Neutrophil (primary cell): ENCODE results near the gene SECTM1.
"Not testable (repeated sequence)": the region's sequence is repeated elsewhere in the genome, so short reads cannot be mapped to it uniquely, and the experiment has no call there.

ENCODE experiments used
- H3K27ac ChIP-seq: fragments of 200-600 bp; sonication (generic); 2 replicates; pipeline ENCODE4 v1.5.1; 2016; ENCODE audit warnings: mild to moderate bottlenecking, moderate library complexity
- H3K27me3 ChIP-seq: fragments of 200-600 bp; sonication (generic); 2 replicates; pipeline ENCODE4 v1.6.0; 2016; ENCODE audit warnings: mild to moderate bottlenecking
- H3K36me3 ChIP-seq: fragments of 200-600 bp; sonication (generic); 2 replicates; pipeline ENCODE4 v1.5.1; 2017
- H3K4me1 ChIP-seq, 2 experiments: fragments of 200-600 bp in 1 of 2; sonication (generic) in 1 of 2; 1 replicate in 1 of 2; 2 replicates in 1 of 2; pipeline versions ENCODE4 v1.5.1 to v1.6.1; 2013 to 2016; ENCODE audit warnings: low read depth in 1 of 2, low read length in 1 of 2, mild to moderate bottlenecking in 1 of 2, moderate library complexity in 1 of 2; ENCODE audit not compliant: control insufficient read depth in 1 of 2, insufficient read depth in 1 of 2
- H3K4me3 ChIP-seq, 2 experiments: fragments of 200-600 bp in 1 of 2; sonication (generic) in 1 of 2; 1 replicate in 1 of 2; 2 replicates in 1 of 2; pipeline ENCODE4 v1.5.1; 2013 to 2016; ENCODE audit warnings: low read depth in 1 of 2, low read length in 1 of 2, mild to moderate bottlenecking in 1 of 2, moderate library complexity in 1 of 2
- H3K9me3 ChIP-seq: fragments of 200-600 bp; sonication (generic); 2 replicates; pipeline ENCODE4 v1.5.1; 2016
- TF ChIP-seq, protein P1 (sequence below): fragments of 200-600 bp; sonication (generic); IDR thresholded peaks from 2 replicates; pipeline ENCODE4 v1.5.1; 2016; ENCODE audit warnings: antibody characterized with exemption

The SECTM1 gene

GRCh38 chr17:82377924-82378740 lies 44.6 kb upstream of the SECTM1 start:
- peaks cover 91% of the 10 kb centered on the region for H3K27me3 ChIP-seq

DNA sequence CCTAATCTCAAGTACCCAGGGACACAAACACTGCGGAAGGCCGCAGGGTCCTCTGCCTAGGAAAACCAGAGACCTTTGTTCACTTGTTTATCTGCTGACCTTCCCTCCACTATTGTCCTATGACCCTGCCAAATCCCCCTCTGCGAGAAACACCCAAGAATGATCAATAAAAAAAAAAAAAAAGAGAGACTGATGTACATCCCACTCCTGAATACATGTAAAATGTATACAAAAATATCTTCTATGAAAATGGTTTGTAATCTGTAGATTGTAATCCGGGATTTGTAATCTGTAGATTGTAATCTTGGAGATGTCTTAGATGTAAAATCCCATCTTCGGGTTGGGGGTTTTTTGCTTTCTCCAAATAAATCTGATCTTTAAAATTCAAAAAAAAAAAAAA lies 43.7 kb upstream of the SECTM1 start:
- not testable (repeated sequence) for H3K4me1 ChIP-seq, H3K9me3 ChIP-seq, H3K4me3 ChIP-seq, H3K27ac ChIP-seq, H3K36me3 ChIP-seq
- peaks cover 91% of the 10 kb centered on the region for H3K27me3 ChIP-seq

More at GRCh38 chr17:82377924-82378740, 44.6 kb upstream of the SECTM1 start:
- Histone ChIP-seq H3K27ac (no peak overlapping the region), H3K4me3 (no peak overlapping the region), H3K9me3 (no peaks in the 10 kb centered on the region), H3K4me1 (peaks cover 2 to 5% of the 10 kb centered on the region in 2 experiments), H3K36me3 (no peaks in the 10 kb centered on the region)
- TF ChIP-seq, protein P1, sequence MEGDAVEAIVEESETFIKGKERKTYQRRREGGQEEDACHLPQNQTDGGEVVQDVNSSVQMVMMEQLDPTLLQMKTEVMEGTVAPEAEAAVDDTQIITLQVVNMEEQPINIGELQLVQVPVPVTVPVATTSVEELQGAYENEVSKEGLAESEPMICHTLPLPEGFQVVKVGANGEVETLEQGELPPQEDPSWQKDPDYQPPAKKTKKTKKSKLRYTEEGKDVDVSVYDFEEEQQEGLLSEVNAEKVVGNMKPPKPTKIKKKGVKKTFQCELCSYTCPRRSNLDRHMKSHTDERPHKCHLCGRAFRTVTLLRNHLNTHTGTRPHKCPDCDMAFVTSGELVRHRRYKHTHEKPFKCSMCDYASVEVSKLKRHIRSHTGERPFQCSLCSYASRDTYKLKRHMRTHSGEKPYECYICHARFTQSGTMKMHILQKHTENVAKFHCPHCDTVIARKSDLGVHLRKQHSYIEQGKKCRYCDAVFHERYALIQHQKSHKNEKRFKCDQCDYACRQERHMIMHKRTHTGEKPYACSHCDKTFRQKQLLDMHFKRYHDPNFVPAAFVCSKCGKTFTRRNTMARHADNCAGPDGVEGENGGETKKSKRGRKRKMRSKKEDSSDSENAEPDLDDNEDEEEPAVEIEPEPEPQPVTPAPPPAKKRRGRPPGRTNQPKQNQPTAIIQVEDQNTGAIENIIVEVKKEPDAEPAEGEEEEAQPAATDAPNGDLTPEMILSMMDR = no peak

DNA sequence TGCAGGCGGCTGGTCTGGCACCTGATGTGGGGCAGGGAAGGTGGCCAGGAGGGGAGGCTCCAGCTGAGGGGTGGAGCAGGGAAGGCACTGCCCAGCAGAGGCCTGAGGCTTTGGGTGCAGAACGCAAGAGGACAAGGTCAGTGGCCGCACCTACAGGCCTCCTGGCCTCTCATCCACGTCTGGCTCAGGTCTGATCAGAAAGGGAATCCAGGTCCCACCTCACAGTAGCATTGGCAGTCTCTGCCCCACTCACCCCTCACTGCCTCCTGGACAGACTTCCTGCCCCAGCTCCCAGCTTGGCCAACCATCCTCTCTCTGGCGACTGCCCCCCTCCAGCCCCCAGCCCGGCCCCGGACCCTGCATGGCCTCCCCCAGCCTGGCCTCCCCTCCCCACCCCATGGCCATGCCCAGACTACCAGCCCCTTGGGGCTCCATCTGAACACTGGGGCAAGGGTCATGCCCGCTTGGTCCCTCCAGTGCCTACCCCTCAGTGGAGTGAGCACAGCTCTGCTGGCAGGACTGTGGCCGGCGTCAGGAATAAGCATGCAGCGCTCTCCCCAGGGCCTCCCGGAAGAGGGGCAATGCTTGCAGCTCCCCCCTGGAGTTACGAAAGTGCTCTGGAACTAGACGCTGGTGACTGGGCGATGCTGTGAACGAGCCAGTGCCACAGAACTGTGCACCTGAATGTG lies 42.6 kb upstream of the SECTM1 start:
- H3K36me3 ChIP-seq = no peaks in the 10 kb centered on the region
- no peaks in the 10 kb centered on the region for H3K9me3 ChIP-seq
- no peak overlapping the region for H3K4me3 ChIP-seq
- TF ChIP-seq, protein P1 = no peak
- H3K27ac ChIP-seq = no peak overlapping the region
- H3K27me3 ChIP-seq = peaks cover 93% of the 10 kb centered on the region
- peaks cover 2 to 5% of the 10 kb centered on the region in 2 experiments for H3K4me1 ChIP-seq

GRCh38 chr17:82375359-82376041 lies 41.9 kb upstream of the SECTM1 start:
- TF ChIP-seq, protein P1 = no peak
- Histone ChIP-seq H3K9me3 (no peaks in the 10 kb centered on the region), H3K4me1 (peaks cover 4 to 7% of the 10 kb centered on the region in 2 experiments), H3K27me3 (peaks cover 93% of the 10 kb centered on the region), H3K4me3 (no peak overlapping the region), H3K27ac (no peak overlapping the region), H3K36me3 (no peaks in the 10 kb centered on the region)

DNA sequence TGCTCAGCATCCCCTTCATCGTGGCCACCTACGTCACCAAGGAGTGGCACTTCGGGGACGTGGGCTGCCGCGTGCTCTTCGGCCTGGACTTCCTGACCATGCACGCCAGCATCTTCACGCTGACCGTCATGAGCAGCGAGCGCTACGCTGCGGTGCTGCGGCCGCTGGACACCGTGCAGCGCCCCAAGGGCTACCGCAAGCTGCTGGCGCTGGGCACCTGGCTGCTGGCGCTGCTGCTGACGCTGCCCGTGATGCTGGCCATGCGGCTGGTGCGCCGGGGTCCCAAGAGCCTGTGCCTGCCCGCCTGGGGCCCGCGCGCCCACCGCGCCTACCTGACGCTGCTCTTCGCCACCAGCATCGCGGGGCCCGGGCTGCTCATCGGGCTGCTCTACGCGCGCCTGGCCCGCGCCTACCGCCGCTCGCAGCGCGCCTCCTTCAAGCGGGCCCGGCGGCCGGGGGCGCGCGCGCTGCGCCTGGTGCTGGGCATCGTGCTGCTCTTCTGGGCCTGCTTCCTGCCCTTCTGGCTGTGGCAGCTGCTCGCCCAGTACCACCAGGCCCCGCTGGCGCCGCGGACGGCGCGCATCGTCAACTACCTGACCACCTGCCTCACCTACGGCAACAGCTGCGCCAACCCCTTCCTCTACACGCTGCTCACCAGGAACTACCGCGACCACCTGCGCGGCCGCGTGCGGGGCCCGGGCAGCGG lies 41.2 kb upstream of the SECTM1 start:
- H3K9me3 ChIP-seq = no peaks in the 10 kb centered on the region
- peaks cover 93% of the 10 kb centered on the region for H3K27me3 ChIP-seq
- TF ChIP-seq, protein P1 = no peak
- no peak overlapping the region for H3K4me3 ChIP-seq
- peaks cover 6 to 8% of the 10 kb centered on the region in 2 experiments for H3K4me1 ChIP-seq
- no peak overlapping the region for H3K27ac ChIP-seq
- H3K36me3 ChIP-seq = no peaks in the 10 kb centered on the region
